Measurements from ENCODE around the gene CASP6. TPM values are rescaled to one million over a fixed set of nuclear protein-coding genes. Genes with fewer than 3 reads are reported as not detected.

Gene CASP6
- total RNA-seq, 1 donor from 2014 or later, result 15.0 TPM

- Mint-ChIP-seq H3K36me3 (ENCODE audit: unreplicated experiment) (peaks cover 11% of the 10 kb centered on the region), H3K27me3 (ENCODE audit: unreplicated experiment) (no peaks in the 10 kb centered on the region), H3K27ac (ENCODE audit: unreplicated experiment) (no peak overlapping the region), H3K4me3 (ENCODE audit: unreplicated experiment) (no peak overlapping the region), H3K9me3 (ENCODE audit: unreplicated experiment) (peaks cover 2% of the 10 kb centered on the region), H3K4me1 (ENCODE audit: low read depth, unreplicated experiment) (no peaks in the 10 kb centered on the region)
- no peak for DNase-seq
- TF ChIP-seq CTCF (IDR thresholded peaks at IDR 0.05; ENCODE audit: partially characterized antibody, unreplicated experiment), result no peak
These were observed 28.1 kb downstream of the CASP6 start for GRCh38 chr4:109675181-109675580.

GRCh38 chr4:109673303-109673702 lies 29.9 kb downstream of the CASP6 start:
- TF ChIP-seq CTCF (IDR thresholded peaks at IDR 0.05; ENCODE audit: partially characterized antibody, unreplicated experiment), result no peak
- H3K9me3 Mint-ChIP-seq (ENCODE audit: unreplicated experiment), result no peaks in the 10 kb centered on the region

GRCh38 chr4:109672169-109672930 lies 30.9 kb downstream of the CASP6 start:
- Mint-ChIP-seq H3K9me3 (ENCODE audit: unreplicated experiment) (no peaks in the 10 kb centered on the region), H3K4me1 (ENCODE audit: low read depth, unreplicated experiment) (no peaks in the 10 kb centered on the region), H3K27me3 (ENCODE audit: unreplicated experiment) (no peaks in the 10 kb centered on the region), H3K36me3 (ENCODE audit: unreplicated experiment) (peaks cover 11% of the 10 kb centered on the region), H3K4me3 (ENCODE audit: unreplicated experiment) (no peak overlapping the region), H3K27ac (ENCODE audit: unreplicated experiment) (no peak overlapping the region)
- TF ChIP-seq CTCF (IDR thresholded peaks at IDR 0.05; ENCODE audit: partially characterized antibody, unreplicated experiment), result no peak
- DNase-seq, result no peak

More at GRCh38 chr4:109673303-109673702, 29.9 kb downstream of the CASP6 start:
- no peaks in the 10 kb centered on the region for H3K4me1 Mint-ChIP-seq (ENCODE audit: low read depth, unreplicated experiment)
- peaks cover 11% of the 10 kb centered on the region for H3K36me3 Mint-ChIP-seq (ENCODE audit: unreplicated experiment)
- H3K4me3 Mint-ChIP-seq (ENCODE audit: unreplicated experiment), result no peak overlapping the region
- H3K27me3 Mint-ChIP-seq (ENCODE audit: unreplicated experiment), result no peaks in the 10 kb centered on the region
- H3K27ac Mint-ChIP-seq (ENCODE audit: unreplicated experiment), result no peak overlapping the region
- no peak for DNase-seq

- no peak for DNase-seq
- H3K4me3 Mint-ChIP-seq (ENCODE audit: unreplicated experiment), result no peak overlapping the region
- no peaks in the 10 kb centered on the region for H3K9me3 Mint-ChIP-seq (ENCODE audit: unreplicated experiment)
- no peak for TF ChIP-seq CTCF (IDR thresholded peaks at IDR 0.05; ENCODE audit: partially characterized antibody, unreplicated experiment)
- H3K27ac Mint-ChIP-seq (ENCODE audit: unreplicated experiment), result no peak overlapping the region
- no peaks in the 10 kb centered on the region for H3K4me1 Mint-ChIP-seq (ENCODE audit: low read depth, unreplicated experiment)
- no peaks in the 10 kb centered on the region for H3K27me3 Mint-ChIP-seq (ENCODE audit: unreplicated experiment)
- H3K36me3 Mint-ChIP-seq (ENCODE audit: unreplicated experiment), result peaks cover 11% of the 10 kb centered on the region
These were observed 31.9 kb downstream of the CASP6 start for GRCh38 chr4:109671350-109671749.

GRCh38 chr4:109665783-109666485 lies 37.3 kb downstream of the CASP6 start:
- Mint-ChIP-seq H3K27me3 (ENCODE audit: unreplicated experiment) (no peaks in the 10 kb centered on the region), H3K9me3 (ENCODE audit: unreplicated experiment) (no peaks in the 10 kb centered on the region), H3K4me3 (ENCODE audit: unreplicated experiment) (no peak overlapping the region), H3K4me1 (ENCODE audit: low read depth, unreplicated experiment) (no peaks in the 10 kb centered on the region), H3K36me3 (ENCODE audit: unreplicated experiment) (peaks cover 3% of the 10 kb centered on the region), H3K27ac (ENCODE audit: unreplicated experiment) (no peak overlapping the region)
- no peak for TF ChIP-seq CTCF (IDR thresholded peaks at IDR 0.05; ENCODE audit: partially characterized antibody, unreplicated experiment)
- DNase-seq, result no peak

All from glutamatergic neuron (in vitro differentiated cells).